Liver (tissue), 3 donors: ENCODE results near the gene LRP5.

Experiments
- GABPA ChIP-seq, 2 donors: IDR thresholded peaks in 1 of 2; conservative IDR thresholded peaks in 1 of 2; 2 replicates each; pipeline ENCODE4 v1.6.1; 2016; ENCODE audit warnings: antibody characterized with exemption in 2 of 2, mild to moderate bottlenecking in 1 of 2, moderate library complexity in 1 of 2
- JUND ChIP-seq, 2 donors: IDR thresholded peaks; 2 replicates each; pipeline ENCODE4 v1.6.1; 2016; ENCODE audit warnings: antibody characterized with exemption in 2 of 2
- RAD21 ChIP-seq, 2 donors: IDR thresholded peaks; 2 replicates each; pipeline ENCODE4 v1.6.1; 2016; ENCODE audit warnings: antibody characterized with exemption in 2 of 2, mild to moderate bottlenecking in 2 of 2
- RXRA ChIP-seq, 2 donors: IDR thresholded peaks; 2 replicates each; pipeline ENCODE4 v1.6.1; 2017 to 2018; ENCODE audit warnings: antibody characterized with exemption in 2 of 2, mild to moderate bottlenecking in 1 of 2
- SP1 ChIP-seq: IDR thresholded peaks from 2 replicates; pipeline ENCODE4 v1.6.1; 2018; ENCODE audit warnings: antibody characterized with exemption, mild to moderate bottlenecking
- TAF1 ChIP-seq: conservative IDR thresholded peaks from 2 replicates; pipeline ENCODE4 v1.6.1; 2016; ENCODE audit warnings: antibody characterized with exemption, mild to moderate bottlenecking
- YY1 ChIP-seq: IDR thresholded peaks from 2 replicates; pipeline ENCODE4 v1.6.1; 2016; ENCODE audit warnings: antibody characterized with exemption, mild to moderate bottlenecking
- TF ChIP-seq, protein P1 (sequence below): IDR thresholded peaks from 2 replicates; pipeline ENCODE4 v1.6.1; 2016; ENCODE audit warnings: antibody characterized with exemption
- TF ChIP-seq, protein P2 (sequence below): fragments of 150-350 bp; IDR thresholded peaks from 2 replicates; pipeline ENCODE4 v1.5.1; 2017; ENCODE audit warnings: improper control_type of control experiment, low read depth, low read length; ENCODE audit not compliant: missing input control
- TF ChIP-seq, protein P3 (sequence below): IDR thresholded peaks from 2 replicates; pipeline ENCODE4 v1.6.1; 2016; ENCODE audit warnings: antibody characterized with exemption
- TF ChIP-seq, protein P4 (sequence below): IDR thresholded peaks from 2 replicates; pipeline ENCODE4 v1.6.1; 2016; ENCODE audit warnings: antibody characterized with exemption, mild to moderate bottlenecking
- TF ChIP-seq, protein P5 (sequence below): IDR thresholded peaks from 2 replicates; pipeline ENCODE4 v1.6.1; 2016; ENCODE audit warnings: antibody characterized with exemption
- donor health status: healthy.
- donor health status: healthy.

DNA sequence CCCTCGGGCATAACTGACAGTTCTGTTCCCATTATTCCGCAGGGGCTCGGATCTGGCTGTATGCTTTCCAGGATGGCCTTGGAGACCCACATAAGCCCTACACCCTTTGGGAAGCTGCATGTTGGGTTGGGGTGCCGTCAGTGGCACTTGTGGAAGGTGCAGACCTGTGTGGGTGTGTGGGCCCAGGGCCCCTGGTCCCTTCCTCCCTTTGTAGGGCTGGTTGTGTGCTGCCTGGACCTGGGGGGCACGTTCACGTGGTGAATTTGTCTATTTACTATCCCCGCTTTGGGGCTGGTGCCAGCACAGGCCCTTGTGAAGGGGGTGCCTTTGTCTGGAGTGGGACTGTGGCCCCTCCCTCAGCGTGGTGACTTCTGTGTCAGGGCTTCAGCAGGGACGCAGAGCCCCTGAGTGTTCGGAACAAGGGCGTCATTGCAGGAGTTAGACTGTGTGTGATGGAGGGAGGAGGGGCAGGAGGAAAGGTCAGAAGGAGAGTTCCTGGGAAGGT, 133.2 kb downstream of the LRP5 start:
- TF ChIP-seq, protein P1, sequence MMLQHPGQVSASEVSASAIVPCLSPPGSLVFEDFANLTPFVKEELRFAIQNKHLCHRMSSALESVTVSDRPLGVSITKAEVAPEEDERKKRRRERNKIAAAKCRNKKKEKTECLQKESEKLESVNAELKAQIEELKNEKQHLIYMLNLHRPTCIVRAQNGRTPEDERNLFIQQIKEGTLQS = no peak
- TF ChIP-seq, protein P2, sequence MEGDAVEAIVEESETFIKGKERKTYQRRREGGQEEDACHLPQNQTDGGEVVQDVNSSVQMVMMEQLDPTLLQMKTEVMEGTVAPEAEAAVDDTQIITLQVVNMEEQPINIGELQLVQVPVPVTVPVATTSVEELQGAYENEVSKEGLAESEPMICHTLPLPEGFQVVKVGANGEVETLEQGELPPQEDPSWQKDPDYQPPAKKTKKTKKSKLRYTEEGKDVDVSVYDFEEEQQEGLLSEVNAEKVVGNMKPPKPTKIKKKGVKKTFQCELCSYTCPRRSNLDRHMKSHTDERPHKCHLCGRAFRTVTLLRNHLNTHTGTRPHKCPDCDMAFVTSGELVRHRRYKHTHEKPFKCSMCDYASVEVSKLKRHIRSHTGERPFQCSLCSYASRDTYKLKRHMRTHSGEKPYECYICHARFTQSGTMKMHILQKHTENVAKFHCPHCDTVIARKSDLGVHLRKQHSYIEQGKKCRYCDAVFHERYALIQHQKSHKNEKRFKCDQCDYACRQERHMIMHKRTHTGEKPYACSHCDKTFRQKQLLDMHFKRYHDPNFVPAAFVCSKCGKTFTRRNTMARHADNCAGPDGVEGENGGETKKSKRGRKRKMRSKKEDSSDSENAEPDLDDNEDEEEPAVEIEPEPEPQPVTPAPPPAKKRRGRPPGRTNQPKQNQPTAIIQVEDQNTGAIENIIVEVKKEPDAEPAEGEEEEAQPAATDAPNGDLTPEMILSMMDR = no peak
- TF ChIP-seq, protein P3, sequence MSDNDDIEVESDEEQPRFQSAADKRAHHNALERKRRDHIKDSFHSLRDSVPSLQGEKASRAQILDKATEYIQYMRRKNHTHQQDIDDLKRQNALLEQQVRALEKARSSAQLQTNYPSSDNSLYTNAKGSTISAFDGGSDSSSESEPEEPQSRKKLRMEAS = no peak
- no peak for TF ChIP-seq RXRA (IDR thresholded peaks at IDR 0.05)
- TF ChIP-seq GABPA (IDR thresholded peaks at IDR 0.05 in 1 of 2, conservative IDR thresholded peaks at IDR 0.05 in 1 of 2) = no peak
- TF ChIP-seq, protein P4, sequence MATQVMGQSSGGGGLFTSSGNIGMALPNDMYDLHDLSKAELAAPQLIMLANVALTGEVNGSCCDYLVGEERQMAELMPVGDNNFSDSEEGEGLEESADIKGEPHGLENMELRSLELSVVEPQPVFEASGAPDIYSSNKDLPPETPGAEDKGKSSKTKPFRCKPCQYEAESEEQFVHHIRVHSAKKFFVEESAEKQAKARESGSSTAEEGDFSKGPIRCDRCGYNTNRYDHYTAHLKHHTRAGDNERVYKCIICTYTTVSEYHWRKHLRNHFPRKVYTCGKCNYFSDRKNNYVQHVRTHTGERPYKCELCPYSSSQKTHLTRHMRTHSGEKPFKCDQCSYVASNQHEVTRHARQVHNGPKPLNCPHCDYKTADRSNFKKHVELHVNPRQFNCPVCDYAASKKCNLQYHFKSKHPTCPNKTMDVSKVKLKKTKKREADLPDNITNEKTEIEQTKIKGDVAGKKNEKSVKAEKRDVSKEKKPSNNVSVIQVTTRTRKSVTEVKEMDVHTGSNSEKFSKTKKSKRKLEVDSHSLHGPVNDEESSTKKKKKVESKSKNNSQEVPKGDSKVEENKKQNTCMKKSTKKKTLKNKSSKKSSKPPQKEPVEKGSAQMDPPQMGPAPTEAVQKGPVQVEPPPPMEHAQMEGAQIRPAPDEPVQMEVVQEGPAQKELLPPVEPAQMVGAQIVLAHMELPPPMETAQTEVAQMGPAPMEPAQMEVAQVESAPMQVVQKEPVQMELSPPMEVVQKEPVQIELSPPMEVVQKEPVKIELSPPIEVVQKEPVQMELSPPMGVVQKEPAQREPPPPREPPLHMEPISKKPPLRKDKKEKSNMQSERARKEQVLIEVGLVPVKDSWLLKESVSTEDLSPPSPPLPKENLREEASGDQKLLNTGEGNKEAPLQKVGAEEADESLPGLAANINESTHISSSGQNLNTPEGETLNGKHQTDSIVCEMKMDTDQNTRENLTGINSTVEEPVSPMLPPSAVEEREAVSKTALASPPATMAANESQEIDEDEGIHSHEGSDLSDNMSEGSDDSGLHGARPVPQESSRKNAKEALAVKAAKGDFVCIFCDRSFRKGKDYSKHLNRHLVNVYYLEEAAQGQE = no peak
- TF ChIP-seq, protein P5, sequence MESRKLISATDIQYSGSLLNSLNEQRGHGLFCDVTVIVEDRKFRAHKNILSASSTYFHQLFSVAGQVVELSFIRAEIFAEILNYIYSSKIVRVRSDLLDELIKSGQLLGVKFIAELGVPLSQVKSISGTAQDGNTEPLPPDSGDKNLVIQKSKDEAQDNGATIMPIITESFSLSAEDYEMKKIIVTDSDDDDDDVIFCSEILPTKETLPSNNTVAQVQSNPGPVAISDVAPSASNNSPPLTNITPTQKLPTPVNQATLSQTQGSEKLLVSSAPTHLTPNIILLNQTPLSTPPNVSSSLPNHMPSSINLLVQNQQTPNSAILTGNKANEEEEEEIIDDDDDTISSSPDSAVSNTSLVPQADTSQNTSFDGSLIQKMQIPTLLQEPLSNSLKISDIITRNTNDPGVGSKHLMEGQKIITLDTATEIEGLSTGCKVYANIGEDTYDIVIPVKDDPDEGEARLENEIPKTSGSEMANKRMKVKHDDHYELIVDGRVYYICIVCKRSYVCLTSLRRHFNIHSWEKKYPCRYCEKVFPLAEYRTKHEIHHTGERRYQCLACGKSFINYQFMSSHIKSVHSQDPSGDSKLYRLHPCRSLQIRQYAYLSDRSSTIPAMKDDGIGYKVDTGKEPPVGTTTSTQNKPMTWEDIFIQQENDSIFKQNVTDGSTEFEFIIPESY = no peak
- TF ChIP-seq YY1 = no peak
- no peak for TF ChIP-seq SP1
- TF ChIP-seq JUND (IDR thresholded peaks at IDR 0.05) = no peak
- no peak for TF ChIP-seq RAD21 (IDR thresholded peaks at IDR 0.05)
- TF ChIP-seq TAF1 = no peak
